ENCODE data around the gene YJU2. TPM values are rescaled to one million over a fixed set of nuclear protein-coding genes. Genes with fewer than 3 reads are reported as not detected.

YJU2 gene
- total RNA-seq, 1 experiment from 2014 or later: 26.5 TPM

DNA sequence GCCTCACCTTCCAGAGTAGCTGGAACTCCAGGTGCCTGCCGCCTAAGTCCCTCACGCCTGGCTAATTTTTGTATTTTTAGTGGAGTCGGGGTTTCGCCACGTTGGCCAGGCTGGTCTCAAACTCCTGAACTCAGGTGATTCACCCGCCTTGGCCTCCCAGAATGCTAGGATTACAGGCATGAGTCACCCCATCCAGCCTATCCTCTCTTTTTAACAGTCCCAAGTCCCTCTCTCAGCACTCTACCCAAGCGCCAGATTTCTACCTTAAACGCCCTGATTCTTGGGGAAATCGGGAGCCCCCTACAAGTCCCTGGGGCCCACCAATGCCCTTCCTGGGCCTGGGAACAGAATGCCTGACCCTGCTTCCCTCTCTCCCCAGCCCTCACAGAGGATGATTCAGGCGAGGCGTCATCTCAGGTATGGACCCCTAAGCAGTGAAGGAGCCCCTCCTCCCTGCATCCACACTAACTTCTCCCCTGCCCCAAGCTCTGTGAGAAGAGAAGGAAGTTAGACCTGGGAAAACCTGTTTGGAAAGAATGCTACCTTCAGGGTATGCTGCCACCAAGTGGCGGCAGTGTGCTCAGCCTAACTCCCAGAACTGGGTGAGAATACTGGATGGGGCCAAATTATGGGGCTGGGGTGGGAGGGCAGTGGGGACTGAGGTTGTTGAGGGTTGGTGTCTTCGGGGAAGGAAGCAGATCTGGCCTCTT lies 38.3 kb upstream of the YJU2 start (continued):
- TF ChIP-seq, protein P1, sequence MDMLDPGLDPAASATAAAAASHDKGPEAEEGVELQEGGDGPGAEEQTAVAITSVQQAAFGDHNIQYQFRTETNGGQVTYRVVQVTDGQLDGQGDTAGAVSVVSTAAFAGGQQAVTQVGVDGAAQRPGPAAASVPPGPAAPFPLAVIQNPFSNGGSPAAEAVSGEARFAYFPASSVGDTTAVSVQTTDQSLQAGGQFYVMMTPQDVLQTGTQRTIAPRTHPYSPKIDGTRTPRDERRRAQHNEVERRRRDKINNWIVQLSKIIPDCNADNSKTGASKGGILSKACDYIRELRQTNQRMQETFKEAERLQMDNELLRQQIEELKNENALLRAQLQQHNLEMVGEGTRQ (CRISPR knock-in tag; IDR thresholded peaks at IDR 0.05): no peak
- TF ChIP-seq JUN (CRISPR knock-in tag; IDR thresholded peaks at IDR 0.05) (no peak), GRHL2 (CRISPR knock-in tag; IDR thresholded peaks at IDR 0.05; ENCODE audit: insufficient replicate concordance, severe bottlenecking) (no peak), NFYB (CRISPR knock-in tag; conservative IDR thresholded peaks at IDR 0.05; ENCODE audit: low read depth) (no peak)
- TF ChIP-seq, protein P2, sequence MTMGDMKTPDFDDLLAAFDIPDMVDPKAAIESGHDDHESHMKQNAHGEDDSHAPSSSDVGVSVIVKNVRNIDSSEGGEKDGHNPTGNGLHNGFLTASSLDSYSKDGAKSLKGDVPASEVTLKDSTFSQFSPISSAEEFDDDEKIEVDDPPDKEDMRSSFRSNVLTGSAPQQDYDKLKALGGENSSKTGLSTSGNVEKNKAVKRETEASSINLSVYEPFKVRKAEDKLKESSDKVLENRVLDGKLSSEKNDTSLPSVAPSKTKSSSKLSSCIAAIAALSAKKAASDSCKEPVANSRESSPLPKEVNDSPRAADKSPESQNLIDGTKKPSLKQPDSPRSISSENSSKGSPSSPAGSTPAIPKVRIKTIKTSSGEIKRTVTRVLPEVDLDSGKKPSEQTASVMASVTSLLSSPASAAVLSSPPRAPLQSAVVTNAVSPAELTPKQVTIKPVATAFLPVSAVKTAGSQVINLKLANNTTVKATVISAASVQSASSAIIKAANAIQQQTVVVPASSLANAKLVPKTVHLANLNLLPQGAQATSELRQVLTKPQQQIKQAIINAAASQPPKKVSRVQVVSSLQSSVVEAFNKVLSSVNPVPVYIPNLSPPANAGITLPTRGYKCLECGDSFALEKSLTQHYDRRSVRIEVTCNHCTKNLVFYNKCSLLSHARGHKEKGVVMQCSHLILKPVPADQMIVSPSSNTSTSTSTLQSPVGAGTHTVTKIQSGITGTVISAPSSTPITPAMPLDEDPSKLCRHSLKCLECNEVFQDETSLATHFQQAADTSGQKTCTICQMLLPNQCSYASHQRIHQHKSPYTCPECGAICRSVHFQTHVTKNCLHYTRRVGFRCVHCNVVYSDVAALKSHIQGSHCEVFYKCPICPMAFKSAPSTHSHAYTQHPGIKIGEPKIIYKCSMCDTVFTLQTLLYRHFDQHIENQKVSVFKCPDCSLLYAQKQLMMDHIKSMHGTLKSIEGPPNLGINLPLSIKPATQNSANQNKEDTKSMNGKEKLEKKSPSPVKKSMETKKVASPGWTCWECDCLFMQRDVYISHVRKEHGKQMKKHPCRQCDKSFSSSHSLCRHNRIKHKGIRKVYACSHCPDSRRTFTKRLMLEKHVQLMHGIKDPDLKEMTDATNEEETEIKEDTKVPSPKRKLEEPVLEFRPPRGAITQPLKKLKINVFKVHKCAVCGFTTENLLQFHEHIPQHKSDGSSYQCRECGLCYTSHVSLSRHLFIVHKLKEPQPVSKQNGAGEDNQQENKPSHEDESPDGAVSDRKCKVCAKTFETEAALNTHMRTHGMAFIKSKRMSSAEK (CRISPR knock-in tag; IDR thresholded peaks at IDR 0.05; ENCODE audit: borderline replicate concordance): no peak

DNA sequence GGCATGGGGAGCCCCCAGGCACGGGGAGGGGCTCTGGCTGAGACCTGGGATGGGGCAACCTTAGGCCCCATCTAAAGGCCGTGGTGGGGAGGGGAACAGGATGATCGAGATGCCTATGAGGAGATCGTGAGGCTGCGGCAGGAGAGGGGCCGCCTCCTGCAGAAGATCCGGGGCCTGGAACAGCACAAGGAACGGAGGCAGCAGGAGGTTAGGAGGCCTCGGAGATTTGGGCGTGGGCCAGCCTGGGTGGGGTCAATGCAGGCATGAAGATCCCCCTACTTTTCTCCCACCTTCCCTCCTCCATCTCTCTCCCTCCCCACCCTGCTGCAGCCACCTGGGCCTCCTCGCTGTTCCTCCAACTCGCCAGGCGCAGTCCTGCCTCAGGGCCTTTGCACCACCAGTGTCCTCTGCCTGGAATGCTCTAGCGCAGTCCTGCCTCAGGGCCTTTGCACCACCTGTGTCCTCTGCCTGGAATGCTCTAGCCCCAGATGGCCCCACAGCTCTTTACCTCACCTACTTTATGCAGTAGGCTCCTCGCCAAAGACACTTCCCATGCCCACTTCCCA lies 36.6 kb upstream of the YJU2 start:
- no peak for TF ChIP-seq ZNF396 (CRISPR knock-in tag; IDR thresholded peaks at IDR 0.05; ENCODE audit: borderline replicate concordance)
- TF ChIP-seq GTF2I (CRISPR knock-in tag; conservative IDR thresholded peaks at IDR 0.05): 0 out of 2 replicates have a peak, but pooled peaks have one; percentile 64
- CTCF ChIA-PET: interaction anchor here (2.1 kb wide), 1 partner anchor 70 kb away, joined by 6 read pairs; no protein-coding TSS in a partner anchor
- DNase-seq (ENCODE audit: low spot score): no peak
- Mint-ChIP-seq H3K27me3 (ENCODE audit: low read depth) (no peaks in the 10 kb centered on the region), H3K9me3 (no peaks in the 10 kb centered on the region), H3K27ac (no peak overlapping the region), H3K36me3 (no peaks in the 10 kb centered on the region), H3K4me1 (peaks cover 3% of the 10 kb centered on the region; the same call in 1 of the 2 replicates), H3K4me3 (no peak overlapping the region)
- no peak for ATAC-seq
- POLR2A ChIA-PET: no interaction called here

DNA sequence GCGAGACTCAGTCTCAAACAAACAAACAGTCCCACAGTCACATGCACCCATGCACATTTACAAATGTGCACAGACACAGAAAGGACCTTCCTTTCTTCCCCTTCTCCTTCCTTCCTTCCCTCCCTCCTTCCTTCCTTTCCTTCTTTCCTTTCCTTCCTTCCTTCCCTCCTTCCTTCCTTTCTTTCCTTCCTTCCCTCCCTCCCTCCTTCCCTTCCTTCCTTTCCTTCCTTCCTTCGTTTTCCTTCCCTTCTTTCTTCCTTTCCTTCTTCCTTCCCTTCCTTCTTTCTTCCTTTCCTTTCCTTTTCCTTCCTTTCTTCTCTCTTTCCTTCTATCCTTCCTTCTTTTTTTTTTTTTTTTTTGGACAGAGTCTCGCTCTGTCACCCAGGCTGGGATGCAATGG lies 33.8 kb upstream of the YJU2 start:
- POLR2A ChIA-PET: no interaction called here
- Mint-ChIP-seq H3K36me3 (peaks cover 7% of the 10 kb centered on the region), H3K9me3 (peaks cover 8% of the 10 kb centered on the region), H3K27ac (no peak overlapping the region), H3K4me3 (no peak overlapping the region), H3K4me1 (peaks cover 3% of the 10 kb centered on the region; the same call in 1 of the 2 replicates), H3K27me3 (ENCODE audit: low read depth) (no peaks in the 10 kb centered on the region)
- CTCF ChIA-PET: interaction anchor here (0.7 kb wide), 1 partner anchor 12 kb away, joined by 3 read pairs; no protein-coding TSS in a partner anchor
- DNase-seq (ENCODE audit: low spot score) (no peak), ATAC-seq (no peak)
- TF ChIP-seq, protein P3, sequence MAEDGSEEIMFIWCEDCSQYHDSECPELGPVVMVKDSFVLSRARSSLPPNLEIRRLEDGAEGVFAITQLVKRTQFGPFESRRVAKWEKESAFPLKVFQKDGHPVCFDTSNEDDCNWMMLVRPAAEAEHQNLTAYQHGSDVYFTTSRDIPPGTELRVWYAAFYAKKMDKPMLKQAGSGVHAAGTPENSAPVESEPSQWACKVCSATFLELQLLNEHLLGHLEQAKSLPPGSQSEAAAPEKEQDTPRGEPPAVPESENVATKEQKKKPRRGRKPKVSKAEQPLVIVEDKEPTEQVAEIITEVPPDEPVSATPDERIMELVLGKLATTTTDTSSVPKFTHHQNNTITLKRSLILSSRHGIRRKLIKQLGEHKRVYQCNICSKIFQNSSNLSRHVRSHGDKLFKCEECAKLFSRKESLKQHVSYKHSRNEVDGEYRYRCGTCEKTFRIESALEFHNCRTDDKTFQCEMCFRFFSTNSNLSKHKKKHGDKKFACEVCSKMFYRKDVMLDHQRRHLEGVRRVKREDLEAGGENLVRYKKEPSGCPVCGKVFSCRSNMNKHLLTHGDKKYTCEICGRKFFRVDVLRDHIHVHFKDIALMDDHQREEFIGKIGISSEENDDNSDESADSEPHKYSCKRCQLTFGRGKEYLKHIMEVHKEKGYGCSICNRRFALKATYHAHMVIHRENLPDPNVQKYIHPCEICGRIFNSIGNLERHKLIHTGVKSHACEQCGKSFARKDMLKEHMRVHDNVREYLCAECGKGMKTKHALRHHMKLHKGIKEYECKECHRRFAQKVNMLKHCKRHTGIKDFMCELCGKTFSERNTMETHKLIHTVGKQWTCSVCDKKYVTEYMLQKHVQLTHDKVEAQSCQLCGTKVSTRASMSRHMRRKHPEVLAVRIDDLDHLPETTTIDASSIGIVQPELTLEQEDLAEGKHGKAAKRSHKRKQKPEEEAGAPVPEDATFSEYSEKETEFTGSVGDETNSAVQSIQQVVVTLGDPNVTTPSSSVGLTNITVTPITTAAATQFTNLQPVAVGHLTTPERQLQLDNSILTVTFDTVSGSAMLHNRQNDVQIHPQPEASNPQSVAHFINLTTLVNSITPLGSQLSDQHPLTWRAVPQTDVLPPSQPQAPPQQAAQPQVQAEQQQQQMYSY (CRISPR knock-in tag; IDR thresholded peaks at IDR 0.05): no peak
- TF ChIP-seq, protein P4, sequence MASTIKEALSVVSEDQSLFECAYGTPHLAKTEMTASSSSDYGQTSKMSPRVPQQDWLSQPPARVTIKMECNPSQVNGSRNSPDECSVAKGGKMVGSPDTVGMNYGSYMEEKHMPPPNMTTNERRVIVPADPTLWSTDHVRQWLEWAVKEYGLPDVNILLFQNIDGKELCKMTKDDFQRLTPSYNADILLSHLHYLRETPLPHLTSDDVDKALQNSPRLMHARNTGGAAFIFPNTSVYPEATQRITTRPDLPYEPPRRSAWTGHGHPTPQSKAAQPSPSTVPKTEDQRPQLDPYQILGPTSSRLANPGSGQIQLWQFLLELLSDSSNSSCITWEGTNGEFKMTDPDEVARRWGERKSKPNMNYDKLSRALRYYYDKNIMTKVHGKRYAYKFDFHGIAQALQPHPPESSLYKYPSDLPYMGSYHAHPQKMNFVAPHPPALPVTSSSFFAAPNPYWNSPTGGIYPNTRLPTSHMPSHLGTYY (CRISPR knock-in tag; IDR thresholded peaks at IDR 0.05): no peak
- TF ChIP-seq ESRRA (CRISPR knock-in tag; IDR thresholded peaks at IDR 0.05; ENCODE audit: borderline replicate concordance) (no peak), MYBL2 (CRISPR knock-in tag; IDR thresholded peaks at IDR 0.05) (no peak), FOXJ3 (CRISPR knock-in tag; IDR thresholded peaks at IDR 0.05; ENCODE audit: borderline replicate concordance) (no peak), TEAD4 (CRISPR knock-in tag; IDR thresholded peaks at IDR 0.05) (no peak), SP1 (CRISPR knock-in tag; conservative IDR thresholded peaks at IDR 0.05) (no peak), CREM (CRISPR knock-in tag; IDR thresholded peaks at IDR 0.05) (no peak)
- TF ChIP-seq, protein P5, sequence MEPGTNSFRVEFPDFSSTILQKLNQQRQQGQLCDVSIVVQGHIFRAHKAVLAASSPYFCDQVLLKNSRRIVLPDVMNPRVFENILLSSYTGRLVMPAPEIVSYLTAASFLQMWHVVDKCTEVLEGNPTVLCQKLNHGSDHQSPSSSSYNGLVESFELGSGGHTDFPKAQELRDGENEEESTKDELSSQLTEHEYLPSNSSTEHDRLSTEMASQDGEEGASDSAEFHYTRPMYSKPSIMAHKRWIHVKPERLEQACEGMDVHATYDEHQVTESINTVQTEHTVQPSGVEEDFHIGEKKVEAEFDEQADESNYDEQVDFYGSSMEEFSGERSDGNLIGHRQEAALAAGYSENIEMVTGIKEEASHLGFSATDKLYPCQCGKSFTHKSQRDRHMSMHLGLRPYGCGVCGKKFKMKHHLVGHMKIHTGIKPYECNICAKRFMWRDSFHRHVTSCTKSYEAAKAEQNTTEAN (CRISPR knock-in tag; IDR thresholded peaks at IDR 0.05): no peak
- TF ChIP-seq, protein P6, sequence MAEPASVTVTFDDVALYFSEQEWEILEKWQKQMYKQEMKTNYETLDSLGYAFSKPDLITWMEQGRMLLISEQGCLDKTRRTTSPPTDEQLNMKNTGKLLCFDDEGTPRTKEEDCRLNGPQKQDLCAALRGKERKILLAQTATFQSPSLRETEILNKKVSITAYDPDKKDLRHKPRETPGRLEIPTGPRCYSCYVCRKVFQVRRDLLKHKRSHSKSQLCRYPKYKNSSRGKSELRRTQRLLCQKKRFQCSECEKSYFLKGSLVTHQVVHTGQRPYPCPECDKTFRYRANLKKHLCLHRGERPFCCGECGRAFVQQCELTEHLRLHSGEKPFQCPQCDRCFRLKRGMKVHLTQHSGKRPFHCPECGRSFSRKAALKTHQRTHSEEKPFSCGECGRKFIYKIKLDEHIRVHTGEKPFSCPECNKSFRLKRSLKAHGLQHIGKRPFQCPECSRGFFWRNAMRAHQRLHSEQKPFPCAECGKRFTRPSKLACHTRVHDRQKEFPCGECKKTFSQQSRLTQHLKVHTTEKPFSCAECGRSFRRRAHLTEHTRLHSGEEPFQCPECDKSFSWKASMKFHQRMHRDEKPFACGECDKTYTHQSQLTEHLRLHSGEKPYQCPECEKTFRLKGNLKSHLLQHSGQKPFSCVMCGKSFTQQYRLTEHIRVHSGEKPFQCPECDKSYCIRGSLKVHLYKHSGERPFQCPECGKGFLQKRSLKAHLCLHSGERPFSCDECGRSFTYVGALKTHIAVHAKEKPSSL (CRISPR knock-in tag; conservative IDR thresholded peaks at IDR 0.05): no peak

All from WTC11 (cell line).